ENCODE results near the gene UBAC1.
"Not testable (repeated sequence)": the region's sequence is repeated elsewhere in the genome, so short reads cannot be mapped to it uniquely, and the experiment has no call there.

The UBAC1 gene

DNA sequence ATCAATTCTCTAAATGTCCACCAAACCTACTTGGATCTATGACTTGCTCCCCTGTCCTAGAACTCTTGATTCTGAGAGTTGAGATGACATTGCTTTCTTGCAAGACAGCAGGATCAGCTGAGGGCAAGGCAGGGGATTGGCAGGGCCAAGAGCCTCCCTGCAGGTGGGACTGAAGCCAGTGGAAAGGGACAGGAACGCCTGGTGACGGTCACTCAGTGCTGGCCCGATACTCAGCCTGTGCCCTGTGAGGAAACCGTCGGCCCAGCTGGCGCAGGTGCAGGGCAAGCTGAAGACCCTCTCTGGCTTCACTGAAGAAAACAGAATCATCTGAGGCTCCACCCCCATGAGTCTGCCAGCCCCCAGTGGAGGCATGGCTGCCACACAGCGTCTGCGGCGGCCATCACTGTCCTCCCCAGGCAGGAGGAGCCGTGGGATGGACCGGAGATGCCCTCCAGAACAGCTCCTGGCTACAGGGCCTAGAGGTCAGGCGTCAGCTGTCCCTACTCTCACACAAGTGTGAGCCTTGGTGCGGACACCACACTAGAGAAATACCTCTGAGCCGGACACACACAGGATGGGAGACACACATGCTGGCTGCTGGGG, 14.7 kb downstream of the UBAC1 start:
- peaks cover 31% of the 10 kb centered on the region for H3K4me1 Mint-ChIP-seq
- H3K9me3 Mint-ChIP-seq: no peaks in the 10 kb centered on the region
- no peak overlapping the region for H3K4me3 Mint-ChIP-seq
- H3K36me3 Mint-ChIP-seq (ENCODE audit: low read depth): peaks cover 72% of the 10 kb centered on the region
- no peak for DNase-seq
- TF ChIP-seq, protein P1, sequence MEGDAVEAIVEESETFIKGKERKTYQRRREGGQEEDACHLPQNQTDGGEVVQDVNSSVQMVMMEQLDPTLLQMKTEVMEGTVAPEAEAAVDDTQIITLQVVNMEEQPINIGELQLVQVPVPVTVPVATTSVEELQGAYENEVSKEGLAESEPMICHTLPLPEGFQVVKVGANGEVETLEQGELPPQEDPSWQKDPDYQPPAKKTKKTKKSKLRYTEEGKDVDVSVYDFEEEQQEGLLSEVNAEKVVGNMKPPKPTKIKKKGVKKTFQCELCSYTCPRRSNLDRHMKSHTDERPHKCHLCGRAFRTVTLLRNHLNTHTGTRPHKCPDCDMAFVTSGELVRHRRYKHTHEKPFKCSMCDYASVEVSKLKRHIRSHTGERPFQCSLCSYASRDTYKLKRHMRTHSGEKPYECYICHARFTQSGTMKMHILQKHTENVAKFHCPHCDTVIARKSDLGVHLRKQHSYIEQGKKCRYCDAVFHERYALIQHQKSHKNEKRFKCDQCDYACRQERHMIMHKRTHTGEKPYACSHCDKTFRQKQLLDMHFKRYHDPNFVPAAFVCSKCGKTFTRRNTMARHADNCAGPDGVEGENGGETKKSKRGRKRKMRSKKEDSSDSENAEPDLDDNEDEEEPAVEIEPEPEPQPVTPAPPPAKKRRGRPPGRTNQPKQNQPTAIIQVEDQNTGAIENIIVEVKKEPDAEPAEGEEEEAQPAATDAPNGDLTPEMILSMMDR (IDR thresholded peaks at IDR 0.05): no peak
- H3K27me3 Mint-ChIP-seq (ENCODE audit: low read depth, poor library complexity): no peaks in the 10 kb centered on the region
- peak overlapping the region; percentile 57 for H3K27ac Mint-ChIP-seq

DNA sequence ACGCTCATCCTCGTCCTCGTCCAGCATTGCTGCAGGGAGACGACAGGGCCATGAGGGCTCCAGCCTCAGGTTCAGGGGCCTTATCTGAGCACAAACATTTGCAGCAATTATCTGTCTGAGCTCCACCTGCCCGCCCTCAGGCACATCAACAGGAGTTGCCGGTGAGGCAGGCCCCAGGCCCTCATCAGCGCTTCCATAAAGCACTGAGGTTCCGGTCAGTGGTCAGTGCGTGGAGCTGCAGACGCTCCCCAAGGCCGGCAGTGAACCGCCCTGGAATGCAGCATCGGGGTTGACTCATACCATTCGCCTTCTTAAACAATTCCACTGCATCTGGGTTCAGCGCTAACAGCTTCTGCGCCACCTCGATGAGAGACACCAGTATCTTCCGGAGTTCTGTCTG, 15.2 kb downstream of the UBAC1 start:
- Mint-ChIP-seq H3K4me3 (no peak overlapping the region), H3K27ac (peak overlapping the region; percentile 57), H3K27me3 (ENCODE audit: low read depth, poor library complexity) (no peaks in the 10 kb centered on the region), H3K4me1 (peaks cover 31% of the 10 kb centered on the region), H3K9me3 (no peaks in the 10 kb centered on the region), H3K36me3 (ENCODE audit: low read depth) (peaks cover 75% of the 10 kb centered on the region)
- no peak for DNase-seq
- TF ChIP-seq, protein P1 (IDR thresholded peaks at IDR 0.05): no peak

DNA sequence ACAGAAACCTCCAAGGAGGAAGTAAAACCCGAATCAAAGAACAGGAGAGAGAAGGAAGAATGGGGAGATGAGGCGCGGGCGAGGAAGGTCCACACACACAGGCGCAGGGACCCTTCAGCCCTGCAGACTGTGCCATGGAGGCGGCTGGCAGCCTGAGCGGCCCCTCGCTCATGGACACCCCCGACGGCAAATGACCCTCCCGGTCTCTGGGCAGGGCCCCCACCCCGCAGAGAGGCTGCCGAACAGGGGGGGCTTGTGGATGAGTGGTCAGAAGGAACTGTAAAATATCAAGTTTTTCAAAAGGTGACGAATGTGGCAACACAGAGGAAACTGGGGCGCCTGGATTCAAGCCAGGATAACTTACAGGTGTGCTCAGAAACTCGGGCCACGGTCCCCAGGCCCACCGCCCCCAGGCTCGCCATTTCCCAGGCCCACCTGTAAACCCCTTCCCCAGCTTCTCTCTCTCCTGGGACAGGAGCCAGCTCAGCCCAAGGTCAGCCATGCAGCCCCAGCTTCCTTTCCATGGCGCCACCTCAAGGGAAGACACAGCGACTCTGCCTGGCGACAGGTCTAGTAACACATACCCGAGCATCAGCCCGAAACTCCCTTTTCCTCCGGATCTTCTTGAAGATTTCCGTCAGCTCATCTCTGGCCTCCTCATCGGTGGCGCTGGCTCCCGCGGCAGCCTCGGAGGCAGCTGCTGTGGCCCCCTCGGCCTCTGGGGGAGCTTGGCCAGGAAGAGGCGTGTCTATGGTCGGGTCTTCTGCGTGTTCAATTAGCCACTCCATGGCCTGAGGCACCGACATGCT, 16.5 kb downstream of the UBAC1 start:
- no peak overlapping the region for H3K4me3 Mint-ChIP-seq
- peaks cover 74% of the 10 kb centered on the region for H3K36me3 Mint-ChIP-seq (ENCODE audit: low read depth)
- H3K27me3 Mint-ChIP-seq (ENCODE audit: low read depth, poor library complexity): no peaks in the 10 kb centered on the region
- H3K27ac Mint-ChIP-seq: peak overlapping the region; percentile 79
- H3K4me1 Mint-ChIP-seq: peaks cover 20% of the 10 kb centered on the region
- DNase-seq: no peak
- TF ChIP-seq, protein P1 (IDR thresholded peaks at IDR 0.05): no peak
- no peaks in the 10 kb centered on the region for H3K9me3 Mint-ChIP-seq

DNA sequence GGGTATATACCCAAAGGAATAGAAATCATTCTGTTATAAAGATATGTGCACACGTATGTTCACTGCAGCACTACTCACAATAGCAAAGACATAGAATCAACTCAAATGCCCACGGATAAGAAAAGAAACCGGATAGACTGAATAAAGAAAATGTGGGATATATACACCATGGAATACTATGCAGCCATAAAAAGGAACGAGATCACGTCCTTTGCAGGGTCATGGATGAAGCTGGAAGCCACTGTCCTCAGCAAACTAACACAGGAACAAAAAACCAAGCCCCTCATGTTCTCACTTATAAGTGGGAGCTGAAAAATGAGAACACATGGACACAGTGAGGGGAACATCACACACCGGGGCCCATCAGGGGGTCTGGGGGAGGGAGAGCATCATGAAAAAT, 17.6 kb downstream of the UBAC1 start:
- DNase-seq; H3K9me3 Mint-ChIP-seq; H3K27ac Mint-ChIP-seq; H3K4me3 Mint-ChIP-seq; H3K27me3 Mint-ChIP-seq (ENCODE audit: low read depth, poor library complexity): not testable (repeated sequence)
- H3K4me1 Mint-ChIP-seq: peaks cover 10% of the 10 kb centered on the region
- peaks cover 70% of the 10 kb centered on the region for H3K36me3 Mint-ChIP-seq (ENCODE audit: low read depth)

DNA sequence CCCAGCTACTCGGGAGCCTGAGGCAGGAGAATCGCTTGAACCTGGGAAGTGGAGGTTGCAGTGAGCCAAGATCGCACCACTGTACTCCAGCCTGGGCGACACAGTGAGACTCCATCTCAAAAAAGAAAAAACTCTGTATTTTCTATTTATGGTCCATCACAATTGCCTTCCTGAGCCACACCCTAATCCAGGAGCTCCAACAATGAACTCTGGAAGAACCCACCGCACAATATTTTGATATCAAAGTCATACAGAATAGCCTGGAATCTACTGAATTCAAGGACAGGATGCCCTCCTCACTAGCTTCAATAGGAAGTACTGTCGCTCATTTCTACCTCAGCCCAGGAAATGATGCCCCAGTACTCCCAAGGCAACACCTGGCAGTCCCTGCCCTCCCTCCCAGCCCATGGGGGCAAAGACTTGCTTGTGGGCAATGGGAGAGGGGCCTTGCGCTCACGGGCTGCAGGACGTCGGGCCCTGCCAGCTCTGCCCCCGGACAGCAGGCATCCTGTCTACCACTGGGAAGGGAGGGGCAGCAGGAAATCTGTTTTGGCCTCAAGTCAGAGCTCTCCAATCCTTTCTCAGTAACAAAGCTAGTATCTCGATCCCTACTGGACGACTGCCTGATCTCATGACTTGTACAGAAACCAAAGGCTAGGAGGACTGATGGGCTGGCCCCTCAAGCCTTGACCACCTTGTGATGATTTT, 19.7 kb downstream of the UBAC1 start:
- peaks cover 82% of the 10 kb centered on the region for H3K36me3 Mint-ChIP-seq (ENCODE audit: low read depth)
- H3K9me3 Mint-ChIP-seq: peaks cover 10% of the 10 kb centered on the region

More for the DNA sequence above, 19.7 kb downstream of the UBAC1 start:
- Mint-ChIP-seq H3K27ac (peak overlapping the region; percentile 18), H3K27me3 (ENCODE audit: low read depth, poor library complexity) (no peaks in the 10 kb centered on the region), H3K4me3 (no peak overlapping the region), H3K4me1 (no peaks in the 10 kb centered on the region)
- TF ChIP-seq, protein P1 (IDR thresholded peaks at IDR 0.05): no peak
- DNase-seq: no peak

All from nephron progenitor cell (in vitro differentiated cells).